Lower lobe of right lung (tissue), 2 donors: Measurements from ENCODE around the gene RGS6. TPM values are rescaled to one million over a fixed set of nuclear protein-coding genes. Genes with fewer than 3 reads are reported as not detected.
A peak's percentile ranks its signal among the peaks of the same experiment; 100 is the strongest.

Experiments used
- ATAC-seq, 2 donors: fragments of 200-7000 bp; cut with Tn5 transposase; one replicate each; pipeline ENCODE4 v1.9.1; 2020 to 2022; ENCODE audit warnings: mild to moderate bottlenecking in 2 of 2, moderate library complexity in 2 of 2
- DNase-seq: peaks from one replicate; pipeline ENCODE4 v3.0.0-alpha.2; 2020
- H3K27ac ChIP-seq: fragments of 200-600 bp; one replicate; pipeline ENCODE4 v1.8.0; 2022
- H3K27me3 ChIP-seq: fragments of 200-600 bp; one replicate; pipeline ENCODE4 v1.8.0; 2022; ENCODE audit warnings: low read depth
- H3K36me3 ChIP-seq: fragments of 200-600 bp; one replicate; pipeline ENCODE4 v1.8.0; 2022; ENCODE audit warnings: mild to moderate bottlenecking
- H3K4me1 ChIP-seq: fragments of 200-600 bp; one replicate; pipeline ENCODE4 v1.8.0; 2022
- H3K4me3 ChIP-seq: fragments of 200-600 bp; one replicate; pipeline ENCODE4 v1.8.0; 2022; ENCODE audit warnings: mild to moderate bottlenecking
- H3K9me3 ChIP-seq: fragments of 200-600 bp; one replicate; pipeline ENCODE4 v1.8.0; 2022
- CTCF ChIP-seq: fragments of 200-600 bp; IDR thresholded peaks from one replicate; pipeline ENCODE4 v1.8.0; 2022; ENCODE audit warnings: antibody characterized with exemption, mild to moderate bottlenecking
- intact Hi-C: fragments of 100-400 bp; cut with DNase I; formaldehyde crosslinking; loops from one replicate; pipeline ENCODE4 v1.11.0; 2022
- total RNA-seq: library from RNA; stranded (reverse); fragmentation: NEBNext Ultra II Directional; extraction: Animal tissue kit (Norgen Biotek cat#: 25700); gene quantifications from one replicate; pipeline ENCODE4 v1.2.1, GENCODE V29; 2021
- donor health status: DM: no; HTN: yes; CAD: no; lungs with severe emphysema.

Gene RGS6
- total RNA-seq, 1 donor from 2014 or later: 2.5 TPM

- TF ChIP-seq CTCF: no peak
- intact Hi-C loops: no loop called here
- DNase-seq (no peak), ATAC-seq (no peak)
- no peaks in the 10 kb centered on the region for H3K4me1 ChIP-seq
- H3K9me3 ChIP-seq: peaks cover 5% of the 10 kb centered on the region
- no peaks in the 10 kb centered on the region for H3K36me3 ChIP-seq
- no peaks in the 10 kb centered on the region for H3K27me3 ChIP-seq
- H3K27ac ChIP-seq: no peak overlapping the region
- no peak overlapping the region for H3K4me3 ChIP-seq
Observed at GRCh38 chr14:72290241-72290640, 358.0 kb downstream of the RGS6 start.

GRCh38 chr14:72291908-72292688, 359.9 kb downstream of the RGS6 start:
- Histone ChIP-seq H3K36me3 (no peaks in the 10 kb centered on the region), H3K27me3 (no peaks in the 10 kb centered on the region), H3K9me3 (no peaks in the 10 kb centered on the region), H3K4me1 (no peaks in the 10 kb centered on the region), H3K27ac (no peak overlapping the region), H3K4me3 (no peak overlapping the region)
- intact Hi-C loops: no loop called here
- TF ChIP-seq CTCF: peak; percentile 67
- DNase-seq: no peak
- ATAC-seq: peak; percentile 23 to 45

GRCh38 chr14:72292689-72293024, 360.4 kb downstream of the RGS6 start:
- no peak for DNase-seq
- Histone ChIP-seq H3K27me3 (no peaks in the 10 kb centered on the region), H3K4me1 (no peaks in the 10 kb centered on the region), H3K27ac (no peak overlapping the region), H3K9me3 (no peaks in the 10 kb centered on the region), H3K4me3 (no peak overlapping the region), H3K36me3 (no peaks in the 10 kb centered on the region)
- no peak for ATAC-seq
- TF ChIP-seq CTCF: no peak
- intact Hi-C loops: no loop called here

- H3K36me3 ChIP-seq: no peaks in the 10 kb centered on the region
- ATAC-seq (no peak), DNase-seq (no peak)
- no peak for TF ChIP-seq CTCF
- no peaks in the 10 kb centered on the region for H3K27me3 ChIP-seq
- H3K4me3 ChIP-seq: no peak overlapping the region
- no peak overlapping the region for H3K27ac ChIP-seq
- H3K9me3 ChIP-seq: no peaks in the 10 kb centered on the region
- intact Hi-C loops: no loop called here
- H3K4me1 ChIP-seq: no peaks in the 10 kb centered on the region
Observed at GRCh38 chr14:72301352-72301751, 369.1 kb downstream of the RGS6 start.

- no peak for ATAC-seq
Observed at GRCh38 chr14:72303930-72304329, 371.7 kb downstream of the RGS6 start.

More at GRCh38 chr14:72303930-72304329, 371.7 kb downstream of the RGS6 start:
- intact Hi-C loops: no loop called here
- H3K4me3 ChIP-seq: no peak overlapping the region
- no peaks in the 10 kb centered on the region for H3K36me3 ChIP-seq
- no peak for DNase-seq
- H3K27ac ChIP-seq: no peak overlapping the region
- H3K4me1 ChIP-seq: no peaks in the 10 kb centered on the region
- no peaks in the 10 kb centered on the region for H3K27me3 ChIP-seq
- H3K9me3 ChIP-seq: no peaks in the 10 kb centered on the region
- no peak for TF ChIP-seq CTCF
